CD4-positive, alpha-beta T cell (primary cell): ENCODE results near the gene TTC34. TPM values are rescaled to one million over a fixed set of nuclear protein-coding genes. Genes with fewer than 3 reads are reported as not detected.

Source experiments
- ATAC-seq: fragments of 200-7000 bp; cut with Tn5 transposase; one replicate; pipeline ENCODE4 v1.10.0; 2022; ENCODE audit warnings: mild to moderate bottlenecking; ENCODE audit not compliant: poor library complexity
- CTCF ChIA-PET: fragments of 350-600 bp; sonication (Branson Sonifier 250); formaldehyde crosslinking; loops from one replicate; lab custom pipeline; 2021; ENCODE audit warnings: antibody characterized with exemption, inconsistent platforms; lab: Charles Lee
- POLR2A ChIA-PET: fragments of 350-600 bp; sonication (Branson Sonifier 250); formaldehyde crosslinking; loops from one replicate; lab custom pipeline; 2021; ENCODE audit warnings: antibody characterized with exemption, inconsistent platforms; lab: Charles Lee
- DNase-seq, 14 experiments: peaks; one replicate each; pipeline ENCODE4 v3.0.0-alpha.2; 2013 to 2020; ENCODE audit warnings: mixed read lengths in 2 of 14
- H3K27ac ChIP-seq, 2 donors: one replicate each; pipeline versions ENCODE4 v1.5.1 to v1.7.0; 2013; ENCODE audit warnings: low read length in 2 of 2, low read depth in 1 of 2, mild to moderate bottlenecking in 1 of 2
- H3K27me3 ChIP-seq, 2 experiments: 1 replicate in 1 of 2; 2 replicates in 1 of 2; pipeline versions ENCODE4 v1.6.1 to v1.7.0; 2013; ENCODE audit warnings: low read length in 2 of 2, control low read depth in 1 of 2, mild to moderate bottlenecking in 1 of 2, moderate library complexity in 1 of 2; ENCODE audit not compliant: insufficient read depth in 2 of 2, control insufficient read depth in 1 of 2
- H3K36me3 ChIP-seq: one replicate; pipeline ENCODE4 v1.6.1; 2013; ENCODE audit warnings: low read length, control low read depth; ENCODE audit not compliant: insufficient read depth
- H3K4me1 ChIP-seq: one replicate; pipeline ENCODE4 v1.6.1; 2013; ENCODE audit warnings: low read length, control low read depth; ENCODE audit not compliant: insufficient read depth
- H3K4me3 ChIP-seq: one replicate; pipeline ENCODE4 v1.5.1; 2013; ENCODE audit warnings: mild to moderate bottlenecking, low read length, moderate library complexity
- H3K9me3 ChIP-seq, 2 experiments: 1 replicate in 1 of 2; 2 replicates in 1 of 2; pipeline versions ENCODE4 v1.6.1 to v1.7.0; 2013; ENCODE audit warnings: low read length in 2 of 2, mild to moderate bottlenecking in 2 of 2, control low read depth in 1 of 2, moderate library complexity in 1 of 2; ENCODE audit not compliant: control insufficient read depth in 1 of 2, insufficient read depth in 1 of 2
- H3K27ac Mint-ChIP-seq: one replicate; pipeline ENCODE4 v1.8.0; 2020; ENCODE audit warnings: mixed read lengths
- H3K27me3 Mint-ChIP-seq: one replicate; pipeline ENCODE4 v1.8.0; 2021; ENCODE audit warnings: mixed read lengths
- H3K36me3 Mint-ChIP-seq: one replicate; pipeline ENCODE4 v1.8.0; 2021; ENCODE audit warnings: low read depth, mixed read lengths
- H3K4me1 Mint-ChIP-seq: one replicate; pipeline ENCODE4 v1.8.0; 2021; ENCODE audit warnings: low read depth, mixed read lengths
- H3K4me3 Mint-ChIP-seq: one replicate; pipeline ENCODE4 v1.8.0; 2020; ENCODE audit warnings: mild to moderate bottlenecking, mixed read lengths
- H3K9me3 Mint-ChIP-seq: one replicate; pipeline ENCODE4 v1.8.0; 2020; ENCODE audit warnings: mixed read lengths
- intact Hi-C, 2 experiments: fragments of 100-400 bp; cut with DNase I in 1 of 2; cut with micrococcal nuclease in 1 of 2; formaldehyde crosslinking; loops; one replicate each; pipeline versions ENCODE4 v1.15.1 to v1.9.0; 2023 to 2025; cut with DNase I, micrococcal nuclease
- total RNA-seq, 174 experiments: library from RNA in 2 of 174; stranded (reverse) in 2 of 174; gene quantifications; one replicate each; pipeline ENCODE4 v1.2.3 and lab custom pipeline; 2021 to 2026
- TF ChIP-seq, protein P1 (sequence below): fragments of 200-600 bp; IDR thresholded peaks from one replicate; pipeline ENCODE4 v1.8.0; 2022; ENCODE audit warnings: antibody characterized with exemption, mild to moderate bottlenecking

The TTC34 gene
- total RNA-seq, 2 experiments from 2014 or later = 1.3 TPM

DNA sequence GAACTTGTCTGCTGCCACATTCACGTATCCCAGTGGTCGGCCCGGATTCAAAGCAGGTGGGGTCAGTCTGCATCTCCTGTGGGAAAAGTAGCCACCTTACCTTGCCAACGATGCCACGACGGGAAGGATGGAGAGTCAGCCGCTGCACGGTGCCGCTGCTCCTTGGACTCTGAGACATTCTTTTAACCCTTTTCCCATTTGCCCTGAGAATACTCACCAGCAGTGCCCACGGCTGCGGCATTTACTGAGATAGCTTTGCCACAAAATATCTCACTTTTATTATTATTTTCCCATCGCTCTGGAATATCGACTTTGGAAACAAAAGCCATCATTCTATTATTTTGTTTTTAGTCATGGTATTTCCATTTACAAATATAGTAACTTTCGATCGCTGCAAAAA lies 15.3 kb upstream of the TTC34 start:
- Mint-ChIP-seq H3K36me3 (no peaks in the 10 kb centered on the region), H3K27me3 (no peaks in the 10 kb centered on the region), H3K9me3 (no peaks in the 10 kb centered on the region), H3K27ac (no peak overlapping the region), H3K4me1 (no peaks in the 10 kb centered on the region), H3K4me3 (no peak overlapping the region)
- no peak for ATAC-seq
- Histone ChIP-seq H3K27ac (no peak overlapping the region), H3K36me3 (no peaks in the 10 kb centered on the region), H3K27me3 (no peaks in the 10 kb centered on the region), H3K4me1 (peaks cover 4% of the 10 kb centered on the region), H3K4me3 (no peak overlapping the region), H3K9me3 (peaks cover 0 to 7% of the 10 kb centered on the region in 2 experiments)
- intact Hi-C loops = no loop called here
- TF ChIP-seq, protein P1, sequence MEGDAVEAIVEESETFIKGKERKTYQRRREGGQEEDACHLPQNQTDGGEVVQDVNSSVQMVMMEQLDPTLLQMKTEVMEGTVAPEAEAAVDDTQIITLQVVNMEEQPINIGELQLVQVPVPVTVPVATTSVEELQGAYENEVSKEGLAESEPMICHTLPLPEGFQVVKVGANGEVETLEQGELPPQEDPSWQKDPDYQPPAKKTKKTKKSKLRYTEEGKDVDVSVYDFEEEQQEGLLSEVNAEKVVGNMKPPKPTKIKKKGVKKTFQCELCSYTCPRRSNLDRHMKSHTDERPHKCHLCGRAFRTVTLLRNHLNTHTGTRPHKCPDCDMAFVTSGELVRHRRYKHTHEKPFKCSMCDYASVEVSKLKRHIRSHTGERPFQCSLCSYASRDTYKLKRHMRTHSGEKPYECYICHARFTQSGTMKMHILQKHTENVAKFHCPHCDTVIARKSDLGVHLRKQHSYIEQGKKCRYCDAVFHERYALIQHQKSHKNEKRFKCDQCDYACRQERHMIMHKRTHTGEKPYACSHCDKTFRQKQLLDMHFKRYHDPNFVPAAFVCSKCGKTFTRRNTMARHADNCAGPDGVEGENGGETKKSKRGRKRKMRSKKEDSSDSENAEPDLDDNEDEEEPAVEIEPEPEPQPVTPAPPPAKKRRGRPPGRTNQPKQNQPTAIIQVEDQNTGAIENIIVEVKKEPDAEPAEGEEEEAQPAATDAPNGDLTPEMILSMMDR = no peak
- POLR2A ChIA-PET = no interaction called here
- no peak for DNase-seq
- CTCF ChIA-PET = no interaction called here

DNA sequence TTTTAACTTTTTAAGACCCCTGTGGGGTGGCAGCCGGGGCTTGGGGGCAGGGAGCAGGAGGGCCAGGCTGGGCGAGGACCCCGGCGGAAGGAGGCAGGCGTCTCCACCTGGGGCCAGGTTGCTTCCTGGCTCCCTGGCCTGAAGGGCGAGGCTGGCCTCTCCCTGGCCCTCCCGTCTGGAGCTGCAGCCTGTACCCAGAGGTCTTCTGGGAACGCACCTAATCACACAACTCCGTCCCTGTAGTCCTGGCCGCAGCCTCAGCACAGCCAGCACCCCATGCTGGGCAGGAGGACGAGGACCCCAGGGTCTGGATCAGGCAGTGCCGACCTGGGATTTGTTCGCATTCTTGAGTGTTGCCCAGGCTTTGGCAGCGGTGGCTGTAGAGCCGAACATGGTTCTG lies 14.1 kb upstream of the TTC34 start:
- ATAC-seq = no peak
- TF ChIP-seq, protein P1 = no peak
- Mint-ChIP-seq H3K27me3 (no peaks in the 10 kb centered on the region), H3K4me3 (no peak overlapping the region), H3K9me3 (no peaks in the 10 kb centered on the region), H3K27ac (no peak overlapping the region), H3K36me3 (no peaks in the 10 kb centered on the region), H3K4me1 (no peaks in the 10 kb centered on the region)
- Histone ChIP-seq H3K4me3 (no peak overlapping the region), H3K27me3 (no peaks in the 10 kb centered on the region), H3K36me3 (no peaks in the 10 kb centered on the region), H3K9me3 (peaks cover 0 to 16% of the 10 kb centered on the region in 2 experiments), H3K4me1 (no peaks in the 10 kb centered on the region), H3K27ac (no peak overlapping the region)
- ChIA-PET CTCF (no interaction called here), POLR2A (no interaction called here)
- DNase-seq = no peak
- intact Hi-C loops = no loop called here

DNA sequence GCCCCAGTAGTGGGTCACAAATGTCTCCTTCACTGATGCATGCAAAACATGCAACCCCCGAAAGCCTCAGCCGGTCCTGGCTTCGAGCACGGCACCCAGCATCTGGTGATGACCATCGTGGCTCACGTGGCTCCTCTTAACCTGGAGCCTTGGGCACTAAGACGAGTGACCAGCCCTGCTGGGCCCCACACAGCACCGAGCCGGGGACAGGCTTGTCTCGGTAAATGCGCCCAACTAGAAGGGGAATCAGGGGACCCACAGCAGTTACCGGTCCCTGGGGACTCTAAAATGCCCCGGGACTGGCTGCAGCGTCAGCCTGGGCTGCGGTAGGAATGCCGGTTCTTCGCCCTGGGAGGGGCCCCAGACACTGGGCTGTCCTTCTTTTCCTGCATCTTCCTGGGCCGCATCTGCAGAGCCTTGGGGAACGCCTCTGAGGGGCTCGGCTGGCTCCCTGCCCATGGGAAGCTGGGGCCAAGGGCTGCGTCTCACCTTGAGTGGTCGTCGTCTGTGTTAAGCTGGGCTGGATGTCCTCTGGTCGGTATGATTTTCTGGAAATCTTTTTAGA lies 13.1 kb upstream of the TTC34 start:
- Histone ChIP-seq H3K4me1 (no peaks in the 10 kb centered on the region), H3K27me3 (no peaks in the 10 kb centered on the region), H3K27ac (no peak overlapping the region), H3K36me3 (no peaks in the 10 kb centered on the region), H3K4me3 (no peak overlapping the region), H3K9me3 (peaks cover 0 to 16% of the 10 kb centered on the region in 2 experiments)
- H3K4me1 Mint-ChIP-seq = no peaks in the 10 kb centered on the region
- CTCF ChIA-PET = no interaction called here
- ATAC-seq (no peak), DNase-seq (no peak)
- no peak overlapping the region for H3K27ac Mint-ChIP-seq
- no peaks in the 10 kb centered on the region for H3K36me3 Mint-ChIP-seq
- TF ChIP-seq, protein P1 = no peak
- H3K4me3 Mint-ChIP-seq = no peak overlapping the region
- intact Hi-C loops = no loop called here
- H3K9me3 Mint-ChIP-seq = no peaks in the 10 kb centered on the region
- H3K27me3 Mint-ChIP-seq = no peaks in the 10 kb centered on the region
- POLR2A ChIA-PET = no interaction called here
